K562 (cell line): ENCODE data around the gene TSC22D2. TPM values are rescaled to one million over a fixed set of nuclear protein-coding genes. Genes with fewer than 3 reads are reported as not detected.

Source experiments
- ATF4 ChIP-seq: fragments of 450-650 bp; formaldehyde crosslinking; IDR thresholded peaks from 2 replicates; pipeline ENCODE4 v1.4.0; 2022; ENCODE audit warnings: mild to moderate bottlenecking, moderate library complexity
- FOXJ3 ChIP-seq: sonication (generic); formaldehyde crosslinking; IDR thresholded peaks from 2 replicates; pipeline ENCODE4 v1.4.0; 2020; ENCODE audit warnings: mild to moderate bottlenecking, missing genetic modification reagents
- FOXK2 ChIP-seq, 2 experiments: fragments of 450-650 bp; IDR thresholded peaks in 1 of 2; conservative IDR thresholded peaks in 1 of 2; 2 replicates each; pipeline ENCODE4 v1.6.1; 2016; ENCODE audit warnings: low read depth in 2 of 2, mild to moderate bottlenecking in 1 of 2
- HMG20A ChIP-seq: fragments of 450-650 bp; formaldehyde crosslinking; conservative IDR thresholded peaks from 2 replicates; pipeline ENCODE4 v1.4.0; 2020; ENCODE audit warnings: mild to moderate bottlenecking, mixed read lengths
- IRF1 ChIP-seq: sonication (generic); formaldehyde crosslinking; IDR thresholded peaks from 2 replicates; pipeline ENCODE4 v1.8.0; 2022; ENCODE audit warnings: missing genetic modification reagents, mild to moderate bottlenecking, borderline replicate concordance
- MYC ChIP-seq, 2 experiments: fragments of 250-450 bp in 1 of 2; sonication (Bioruptor Pico) in 1 of 2; IDR thresholded peaks; 2 replicates each; pipeline versions ENCODE4 v1.5.1 to v1.6.1; 2012 to 2021; ENCODE audit warnings: low read depth in 2 of 2, borderline replicate concordance in 1 of 2, improper control_type of control experiment in 1 of 2, low read length in 1 of 2, mild to moderate bottlenecking in 1 of 2, moderate library complexity in 1 of 2
- NR2C1 ChIP-seq, 2 experiments: fragments of 450-650 bp; IDR thresholded peaks; 2 replicates each; pipeline ENCODE4 v1.6.1; 2017; ENCODE audit warnings: mild to moderate bottlenecking in 2 of 2, antibody characterized with exemption in 1 of 2, inconsistent platforms in 1 of 2, missing compliant biosample characterization in 1 of 2, missing genetic modification characterization in 1 of 2
- PKNOX1 ChIP-seq: fragments of 450-650 bp; IDR thresholded peaks from 2 replicates; pipeline ENCODE4 v1.6.1; 2016
- REST ChIP-seq, 2 experiments: fragments of 450-650 bp; formaldehyde crosslinking in 1 of 2; IDR thresholded peaks; 2 replicates each; pipeline versions ENCODE4 v1.4.0 to v1.6.1; 2014 to 2020; ENCODE audit warnings: mild to moderate bottlenecking in 2 of 2, borderline replicate concordance in 1 of 2, low read depth in 1 of 2
- STAT5A ChIP-seq: IDR thresholded peaks from 2 replicates; pipeline ENCODE4 v1.6.1; 2012; ENCODE audit warnings: low read length, inconsistent platforms, borderline replicate concordance
- TAF9B ChIP-seq: fragments of 450-650 bp; IDR thresholded peaks from 2 replicates; pipeline ENCODE4 v1.6.1; 2018; ENCODE audit warnings: mild to moderate bottlenecking; ENCODE audit not compliant: partially characterized antibody
- U2AF1 ChIP-seq: fragments of 200-400 bp; formaldehyde crosslinking; optimal IDR thresholded peaks from 2 replicates; pipeline ENCODE3; 2017; ENCODE audit warnings: mild to moderate bottlenecking, low read depth, low read length, moderate library complexity
- ZNF655 ChIP-seq: fragments of 250-450 bp; sonication (Bioruptor Pico); IDR thresholded peaks from 2 replicates; pipeline ENCODE4 v1.5.0; 2021
- polyA plus RNA-seq, 8 experiments: library from polyadenylated mRNA; depleted of rRNA in 4 of 8; stranded (reverse) in 5 of 8; unstranded in 3 of 8; fragments of >200 nt; fragmentation: Nextera tagmentation in 2 of 8; fragmentation: Illumina TruSeq in 1 of 8; extraction: Ambion mirVana in 2 of 8; extraction: Trizol in 1 of 8; gene quantifications; 2 replicates each; pipeline versions ENCODE4 v1.2.1 to v1.2.3, GENCODE V29; 2011 to 2014; ENCODE audit warnings: inconsistent platforms in 1 of 8, missing spikeins in 1 of 8
- total RNA-seq, 7 experiments: library from RNA; depleted of rRNA in 6 of 7; stranded (reverse); fragments of >200 nt in 6 of 7; fragmentation: Illumina TruSeq in 2 of 7; extraction: Trizol in 2 of 7; gene quantifications; 2 replicates each; pipeline versions ENCODE4 v1.2.1 to v1.2.3, GENCODE V29; 2011 to 2021; ENCODE audit warnings: low replicate concordance in 1 of 7

TSC22D2 gene
- total and polyA plus RNA-seq, 9 of the 15 experiments (the other 6 are each of a cell fraction or from before 2014, with no cell fraction given): 5.5 to 44.0 (median 19.3) TPM

GRCh38 chr3:150495149-150495548 lies 87.1 kb downstream of the TSC22D2 start (continued):
- no peak for TF ChIP-seq FOXJ3 (CRISPR knock-in tag)
- no peak for TF ChIP-seq ATF4 (CRISPR knock-in tag)
- TF ChIP-seq U2AF1: no peak
- TF ChIP-seq HMG20A: no peak
- TF ChIP-seq FOXK2 (conservative IDR thresholded peaks at IDR 0.05 in 1 of 2, IDR thresholded peaks at IDR 0.05 in 1 of 2; ENCODE audit: low read depth in 2 of 2): peak in 1 of 2 experiments; percentile 56; a peak in 1 of 4 replicates
- TF ChIP-seq ZNF655 (CRISPR knock-in tag): no peak
- no peak for TF ChIP-seq STAT5A
- TF ChIP-seq PKNOX1: peak; percentile 89
- no peak for TF ChIP-seq IRF1 (CRISPR knock-in tag)
- peak; percentile 22 for TF ChIP-seq TAF9B
- no peak for TF ChIP-seq REST (IDR thresholded peaks at IDR 0.05; ENCODE audit: borderline replicate concordance)
- TF ChIP-seq REST (CRISPR knock-in tag; IDR thresholded peaks at IDR 0.05; ENCODE audit: low read depth): no peak
- no peak for TF ChIP-seq MYC (IDR thresholded peaks at IDR 0.05; ENCODE audit: low read depth, low read length)
- no peak for TF ChIP-seq MYC (CRISPR knock-in tag; IDR thresholded peaks at IDR 0.05; ENCODE audit: borderline replicate concordance, low read depth)
- no peak for TF ChIP-seq NR2C1 (IDR thresholded peaks at IDR 0.05)
- TF ChIP-seq NR2C1 (tag; IDR thresholded peaks at IDR 0.05): no peak
